HL-60/S4 treated with retinoic acid at 250 ng/mL for 4 days and 3 days (cell line): ENCODE measurements around the gene CSF3R.
"Not testable (repeated sequence)": the region's sequence is repeated elsewhere in the genome, so short reads cannot be mapped to it uniquely, and the experiment has no call there.

Experiments
- in situ Hi-C: fragments of 300-500 bp; cut with MboI; formaldehyde crosslinking; loops from 2 replicates; pipeline ENCODE4 v1.7.0; 2022; ENCODE audit warnings: low sequenced_read_pairs

Gene CSF3R

GRCh38 chr1:36513676-36514473 is 31.2 kb upstream of the CSF3R start:
- in situ Hi-C loops, result no loop called here

- in situ Hi-C loops, result no loop called here
Observed at GRCh38 chr1:36512842-36513241, 30.1 kb upstream of the CSF3R start.

- in situ Hi-C loops, result no loop called here
Observed at GRCh38 chr1:36511804-36512798, 29.4 kb upstream of the CSF3R start.

GRCh38 chr1:36511220-36511619 is 28.5 kb upstream of the CSF3R start:
- in situ Hi-C loops, result not testable (repeated sequence)

DNA sequence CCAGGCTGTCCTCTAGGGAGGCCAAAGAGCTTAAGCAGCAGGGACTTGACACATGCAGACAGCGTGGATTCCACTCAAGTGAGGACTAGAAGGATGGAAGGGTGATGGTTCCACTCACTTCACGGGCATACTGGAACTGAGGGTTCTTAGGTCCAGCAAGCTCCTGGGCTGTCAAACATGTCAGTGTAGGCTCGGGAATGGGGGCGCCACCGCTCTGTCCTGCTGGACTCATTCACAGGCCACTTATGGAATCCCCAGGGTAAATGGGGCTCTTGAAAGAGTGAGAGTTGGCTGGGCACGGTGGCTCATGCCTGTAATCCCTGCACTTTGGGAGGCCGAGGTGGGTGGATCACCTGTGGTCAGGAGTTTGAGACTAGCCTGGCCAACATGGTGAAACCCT is 27.7 kb upstream of the CSF3R start:
- in situ Hi-C loops, result no loop called here

- in situ Hi-C loops, result no loop called here
Observed at GRCh38 chr1:36508257-36508656, 25.5 kb upstream of the CSF3R start.

DNA sequence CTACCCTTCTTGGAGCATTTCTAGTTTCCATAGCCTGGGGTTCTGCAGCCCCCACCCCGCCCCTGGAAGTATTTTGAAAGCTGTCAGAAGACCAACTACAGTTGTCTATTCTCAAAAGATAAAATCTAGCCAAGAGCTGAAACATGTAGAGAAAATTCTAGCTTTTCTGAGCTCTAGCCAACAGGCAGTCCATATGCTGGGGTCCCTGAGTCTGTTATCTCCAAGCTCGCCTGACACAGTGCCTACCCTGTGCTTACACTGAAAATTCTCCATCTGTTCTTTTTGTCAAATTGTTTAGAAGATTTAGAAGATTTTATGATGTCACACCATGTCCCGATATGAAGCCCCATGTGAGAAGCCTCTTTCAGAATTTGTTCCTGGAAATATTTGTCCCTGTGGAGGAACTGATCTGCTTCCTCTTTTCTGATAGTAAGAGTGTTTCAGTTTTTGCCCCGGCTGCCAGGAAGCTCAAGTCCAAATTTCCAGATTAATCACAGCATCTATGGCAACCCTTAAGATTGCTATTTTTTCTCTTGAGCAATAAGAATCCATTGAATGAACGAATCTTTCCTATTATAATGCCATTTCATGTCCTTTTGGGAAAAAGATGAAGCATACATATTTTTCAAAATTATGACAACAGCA is 23.7 kb upstream of the CSF3R start:
- in situ Hi-C loops, result no loop called here

DNA sequence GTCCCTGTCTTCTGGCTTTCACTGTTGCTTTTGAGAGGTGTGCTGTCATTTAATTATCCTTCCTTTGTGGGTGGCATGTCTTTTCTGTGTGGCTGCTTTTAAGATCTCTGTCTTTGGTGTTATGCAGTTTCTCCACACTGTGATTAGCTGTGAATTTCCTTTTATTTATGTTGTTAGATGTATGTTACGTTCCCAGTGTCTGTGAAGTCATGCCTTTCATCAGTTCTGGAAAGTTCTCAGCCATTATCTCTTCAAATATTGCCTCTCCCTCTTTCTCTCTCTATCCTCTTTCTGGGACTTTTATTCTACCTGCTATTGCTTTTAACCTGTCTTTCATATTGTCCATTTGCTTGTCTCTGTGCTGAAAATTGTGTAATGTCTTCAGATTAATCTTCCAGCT is 21.0 kb upstream of the CSF3R start:
- in situ Hi-C loops, result no loop called here

- in situ Hi-C loops, result no loop called here
Observed at GRCh38 chr1:36503159-36503558, 20.4 kb upstream of the CSF3R start.

- in situ Hi-C loops, result no loop called here
Observed at GRCh38 chr1:36502616-36503015, 19.9 kb upstream of the CSF3R start.

DNA sequence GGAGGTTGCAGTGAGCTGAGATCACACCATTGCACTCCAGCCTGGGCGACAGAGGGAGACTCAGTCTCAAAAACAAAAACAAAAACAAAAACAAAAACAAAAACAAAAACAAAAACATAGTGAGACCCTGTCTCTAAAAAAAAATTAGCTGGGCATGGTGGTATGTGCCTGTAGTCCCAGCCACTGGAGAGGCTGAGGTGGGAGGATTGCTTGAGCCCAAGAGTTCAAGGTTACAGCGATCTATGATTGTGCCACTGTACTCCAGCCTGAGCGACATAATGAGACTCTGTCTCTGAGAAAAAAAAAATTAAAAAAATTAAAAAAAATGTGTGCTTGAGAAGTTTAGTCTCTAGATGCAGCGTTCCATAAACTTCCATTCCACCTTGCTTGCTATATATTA is 19.2 kb upstream of the CSF3R start:
- in situ Hi-C loops, result not testable (repeated sequence)

DNA sequence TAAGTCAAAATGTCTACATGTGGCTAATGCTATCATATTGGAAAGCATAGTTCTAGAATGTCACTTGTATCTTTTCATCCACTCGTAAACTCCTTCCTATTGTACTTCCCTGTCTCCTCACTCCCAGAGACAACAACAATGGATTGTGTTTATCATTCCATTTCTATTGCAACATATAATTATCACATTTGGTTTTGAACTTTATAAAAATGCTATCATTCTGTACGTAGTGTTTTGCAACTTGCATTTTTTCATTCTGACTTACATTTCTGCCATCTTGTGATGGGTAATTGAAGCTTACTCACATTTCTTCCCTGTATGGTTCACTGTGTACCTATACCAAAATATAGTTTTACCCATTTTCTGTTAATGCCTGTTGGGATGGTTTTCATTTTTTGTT is 14.5 kb upstream of the CSF3R start:
- in situ Hi-C loops, result no loop called here

DNA sequence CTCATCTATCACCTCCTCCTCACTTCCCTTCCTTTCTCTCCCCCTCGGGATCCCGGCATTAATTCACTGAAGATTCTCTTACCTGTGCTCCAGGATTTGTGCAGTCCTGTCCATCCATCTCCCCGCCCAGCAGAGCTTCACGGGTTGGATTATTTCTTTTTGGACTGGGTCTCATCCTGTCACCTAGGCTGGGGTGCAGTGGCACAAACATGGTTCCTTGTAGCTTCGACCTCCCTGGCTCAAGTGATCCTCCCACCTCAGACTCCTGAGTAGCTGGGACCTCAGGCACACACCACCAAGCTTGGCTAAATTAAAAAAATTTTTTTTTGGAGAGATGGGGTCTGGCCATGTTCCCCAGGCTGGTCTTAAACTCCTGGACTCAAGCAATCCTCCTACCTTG is 12.3 kb upstream of the CSF3R start:
- in situ Hi-C loops, result no loop called here

- in situ Hi-C loops, result no loop called here
Observed at GRCh38 chr1:36493524-36493923, 10.8 kb upstream of the CSF3R start.

DNA sequence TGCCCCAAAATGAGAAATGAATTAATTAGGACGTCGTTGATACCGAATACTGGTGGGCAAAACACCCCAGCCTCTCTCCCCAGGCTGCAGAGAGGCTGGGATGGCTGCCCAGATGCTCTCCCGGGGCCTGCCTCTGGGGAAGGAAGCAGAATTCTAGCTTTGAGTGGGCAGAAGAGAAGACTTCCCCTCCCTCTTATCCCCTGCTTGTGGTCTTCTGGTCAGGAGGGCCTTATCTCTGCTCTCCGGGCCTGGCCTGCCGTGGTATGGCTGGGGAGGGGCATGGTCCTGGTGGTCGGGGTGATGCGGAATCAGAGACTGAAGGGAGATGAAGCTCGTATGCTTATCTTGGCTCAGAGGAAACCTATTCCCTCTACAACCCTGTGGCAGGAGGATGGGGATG is 9.8 kb upstream of the CSF3R start:
- in situ Hi-C loops, result no loop called here

- in situ Hi-C loops, result not testable (repeated sequence)
Observed at GRCh38 chr1:36489258-36490051, 6.7 kb upstream of the CSF3R start.

DNA sequence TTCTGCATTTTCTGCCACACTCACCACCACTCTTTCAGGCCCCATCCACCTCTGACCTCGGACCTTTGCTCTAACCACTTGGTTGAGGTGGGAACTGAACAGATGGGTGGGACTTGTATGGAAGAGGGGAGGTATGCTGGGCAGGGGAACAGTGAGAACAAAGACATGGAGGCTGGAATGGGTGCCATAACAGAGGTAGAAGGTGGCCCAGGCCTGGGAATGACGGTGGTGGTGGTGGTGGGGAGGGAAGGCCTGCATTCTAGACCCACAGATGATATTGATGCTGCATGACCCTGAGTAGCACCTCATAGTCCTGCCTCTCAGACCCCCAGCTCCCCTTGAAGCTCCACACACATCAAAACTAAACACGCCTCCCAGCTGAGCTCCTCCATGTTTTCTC is 5.2 kb upstream of the CSF3R start:
- in situ Hi-C loops, result no loop called here

GRCh38 chr1:36487336-36487725 is 4.6 kb upstream of the CSF3R start:
- in situ Hi-C loops, result not testable (repeated sequence)

DNA sequence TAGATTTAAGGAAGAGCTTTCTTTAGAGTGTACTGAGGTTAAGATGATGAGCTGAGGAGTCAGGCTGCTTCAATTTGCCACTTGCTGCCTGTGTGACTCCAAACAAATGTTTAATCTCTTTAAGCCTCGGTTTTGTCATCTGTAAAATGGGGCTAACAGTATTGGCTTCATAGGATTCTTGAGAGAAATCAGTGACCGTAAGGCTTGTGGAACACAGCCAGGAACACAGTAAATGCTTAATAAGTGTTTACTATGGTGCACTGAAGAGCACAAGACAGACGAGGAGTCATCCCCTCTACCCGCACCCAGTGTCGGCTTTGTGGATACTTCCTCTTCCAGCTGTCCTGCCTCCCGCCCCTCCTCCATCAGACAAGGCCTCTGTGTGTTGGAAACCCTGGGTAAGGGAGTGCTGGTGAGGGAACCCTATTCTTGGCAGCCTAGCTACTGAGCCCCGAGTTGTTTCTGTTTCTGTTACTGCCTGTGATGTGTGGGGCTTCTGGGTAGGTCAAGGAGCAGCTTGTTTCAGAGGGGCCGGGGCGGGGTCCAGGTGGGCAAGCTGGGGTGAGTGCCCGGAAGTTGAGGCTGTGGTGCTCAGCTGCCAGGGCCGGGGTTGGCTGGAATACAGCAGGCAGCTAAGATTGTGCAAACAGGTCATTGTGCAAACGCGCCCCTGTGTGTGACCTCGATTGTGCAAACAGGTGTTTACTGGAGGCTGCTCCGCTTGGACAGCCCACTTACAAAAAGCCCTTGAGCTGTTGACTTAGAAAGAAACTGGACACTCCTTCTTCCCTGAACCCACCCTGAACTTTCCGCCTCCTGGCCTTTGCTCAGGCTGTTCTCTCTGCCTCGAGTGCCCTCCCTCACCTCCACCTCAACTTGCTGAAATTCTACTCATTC is 4.0 kb upstream of the CSF3R start:
- in situ Hi-C loops, result no loop called here

DNA sequence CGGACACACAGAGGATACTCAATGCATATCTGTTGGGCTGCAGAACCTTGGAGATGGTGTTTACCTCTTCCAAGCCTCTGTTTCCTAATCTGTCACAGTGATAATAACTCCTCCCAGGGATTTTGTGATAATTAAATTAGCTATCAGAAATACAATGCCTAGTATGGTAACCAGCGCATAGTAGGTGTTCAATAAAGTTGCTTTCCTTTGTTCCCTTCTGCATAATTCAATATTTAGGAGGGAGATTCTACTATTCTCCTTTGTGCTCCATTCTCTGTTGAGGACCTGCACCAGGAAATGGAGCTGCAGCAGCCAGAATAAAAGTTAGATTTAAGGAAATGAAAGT is 3.4 kb upstream of the CSF3R start:
- in situ Hi-C loops, result no loop called here
